Measurements from ENCODE around the gene CSF3R. TPM values are rescaled to one million over a fixed set of nuclear protein-coding genes. Genes with fewer than 3 reads are reported as not detected.

Gene CSF3R
- total RNA-seq, 4 donors from 2014 or later: 17.5 to 62.7 (median 21.3) TPM

- no peak for TF ChIP-seq CTCF (IDR thresholded peaks at IDR 0.05; ENCODE audit: low read depth)
These were observed 1.4 kb upstream of the CSF3R start for GRCh38 chr1:36484099-36484498.

- TF ChIP-seq CTCF (IDR thresholded peaks at IDR 0.05; ENCODE audit: low read depth): no peak
These were observed 666 bp downstream of the CSF3R start for GRCh38 chr1:36481771-36482723.

- no peak for TF ChIP-seq CTCF (IDR thresholded peaks at IDR 0.05; ENCODE audit: low read depth)
These were observed 1.6 kb downstream of the CSF3R start for GRCh38 chr1:36481091-36481490.

GRCh38 chr1:36480161-36480560 is 2.6 kb downstream of the CSF3R start:
- no peak for TF ChIP-seq CTCF (IDR thresholded peaks at IDR 0.05; ENCODE audit: low read depth)

GRCh38 chr1:36479505-36480051 is 3.1 kb downstream of the CSF3R start:
- no peak for TF ChIP-seq CTCF (IDR thresholded peaks at IDR 0.05; ENCODE audit: low read depth)

- TF ChIP-seq CTCF (IDR thresholded peaks at IDR 0.05; ENCODE audit: low read depth): no peak
These were observed 5.8 kb downstream of the CSF3R start for GRCh38 chr1:36476945-36477344.

GRCh38 chr1:36475910-36476604 is 6.7 kb downstream of the CSF3R start:
- TF ChIP-seq CTCF (IDR thresholded peaks at IDR 0.05; ENCODE audit: low read depth): no peak

All from subcutaneous adipose tissue (tissue), 4 donors.